CD8-positive, alpha-beta memory T cell (primary cell): ENCODE measurements around the gene MINAR1. TPM values are rescaled to one million over a fixed set of nuclear protein-coding genes. Genes with fewer than 3 reads are reported as not detected.

Source experiments
- CTCF ChIA-PET: fragments of 350-600 bp; sonication (Branson Sonifier 250); formaldehyde crosslinking; loops from one replicate; lab custom pipeline; 2021; ENCODE audit warnings: antibody characterized with exemption; lab: Charles Lee
- POLR2A ChIA-PET: fragments of 350-600 bp; sonication (Branson Sonifier 250); formaldehyde crosslinking; loops from one replicate; lab custom pipeline; 2021; ENCODE audit warnings: antibody characterized with exemption; lab: Charles Lee
- DNase-seq, 5 donors: peaks; one replicate each; pipeline versions ENCODE4 v3.0.0 to v3.0.0-alpha.2; 2020 to 2022; ENCODE audit warnings: mixed read lengths in 1 of 5
- H3K27ac ChIP-seq: one replicate; pipeline ENCODE4 v1.7.0; 2013; ENCODE audit warnings: low read depth, mild to moderate bottlenecking, low read length, moderate library complexity
- H3K27me3 ChIP-seq: 2 replicates; pipeline ENCODE4 v1.7.0; 2013; ENCODE audit warnings: low read length, mild to moderate bottlenecking; ENCODE audit not compliant: insufficient read depth, poor library complexity, severe bottlenecking
- H3K36me3 ChIP-seq: 2 replicates; pipeline ENCODE4 v1.7.0; 2013; ENCODE audit warnings: mild to moderate bottlenecking, low read length, moderate library complexity; ENCODE audit not compliant: insufficient read depth
- H3K4me1 ChIP-seq: 2 replicates; pipeline ENCODE4 v1.7.0; 2013; ENCODE audit warnings: mild to moderate bottlenecking, low read length, moderate library complexity; ENCODE audit not compliant: insufficient read depth
- H3K4me3 ChIP-seq: 2 replicates; pipeline ENCODE4 v1.7.0; 2013; ENCODE audit warnings: mild to moderate bottlenecking, low read length
- H3K9me3 ChIP-seq: 2 replicates; pipeline ENCODE4 v1.7.0; 2013; ENCODE audit warnings: mild to moderate bottlenecking, low read length
- H3K27ac Mint-ChIP-seq, 8 donors: one replicate each; pipeline ENCODE4 v1.8.0; 2020 to 2021; ENCODE audit warnings: mixed read lengths in 8 of 8, mild to moderate bottlenecking in 6 of 8, inconsistent platforms in 3 of 8, moderate library complexity in 3 of 8
- H3K27me3 Mint-ChIP-seq, 2 donors: one replicate each; pipeline ENCODE4 v1.8.0; 2020 to 2021; ENCODE audit warnings: mixed read lengths in 2 of 2, mild to moderate bottlenecking in 1 of 2, moderate library complexity in 1 of 2
- H3K36me3 Mint-ChIP-seq, 3 donors: one replicate each; pipeline ENCODE4 v1.8.0; 2020 to 2021; ENCODE audit warnings: mixed read lengths in 3 of 3, inconsistent platforms in 1 of 3, mild to moderate bottlenecking in 1 of 3
- H3K4me1 Mint-ChIP-seq, 3 donors: one replicate each; pipeline ENCODE4 v1.8.0; 2020 to 2021; ENCODE audit warnings: mixed read lengths in 3 of 3, inconsistent platforms in 1 of 3, mild to moderate bottlenecking in 1 of 3
- H3K4me3 Mint-ChIP-seq, 7 donors: one replicate each; pipeline ENCODE4 v1.8.0; 2020 to 2021; ENCODE audit warnings: mixed read lengths in 7 of 7, mild to moderate bottlenecking in 6 of 7, moderate library complexity in 4 of 7, inconsistent platforms in 2 of 7
- H3K9me3 Mint-ChIP-seq, 5 donors: one replicate each; pipeline ENCODE4 v1.8.0; 2020 to 2022; ENCODE audit warnings: mixed read lengths in 5 of 5, mild to moderate bottlenecking in 3 of 5, moderate library complexity in 2 of 5, inconsistent platforms in 1 of 5
- polyA plus RNA-seq: library from polyadenylated mRNA; unstranded; fragments of 300-500 nt; fragmentation: Illumina TruSeq; gene quantifications from one replicate; pipeline ENCODE4 v1.2.3, GENCODE V29; 2021
- total RNA-seq, 2 experiments: library from RNA; stranded (reverse); gene quantifications; one replicate each; pipeline ENCODE4 v1.2.3, GENCODE V29; 2021

MINAR1 gene
- total and polyA plus RNA-seq, 3 experiments from 2014 or later: 0.35 to 0.51 TPM; not detected in 1

DNA sequence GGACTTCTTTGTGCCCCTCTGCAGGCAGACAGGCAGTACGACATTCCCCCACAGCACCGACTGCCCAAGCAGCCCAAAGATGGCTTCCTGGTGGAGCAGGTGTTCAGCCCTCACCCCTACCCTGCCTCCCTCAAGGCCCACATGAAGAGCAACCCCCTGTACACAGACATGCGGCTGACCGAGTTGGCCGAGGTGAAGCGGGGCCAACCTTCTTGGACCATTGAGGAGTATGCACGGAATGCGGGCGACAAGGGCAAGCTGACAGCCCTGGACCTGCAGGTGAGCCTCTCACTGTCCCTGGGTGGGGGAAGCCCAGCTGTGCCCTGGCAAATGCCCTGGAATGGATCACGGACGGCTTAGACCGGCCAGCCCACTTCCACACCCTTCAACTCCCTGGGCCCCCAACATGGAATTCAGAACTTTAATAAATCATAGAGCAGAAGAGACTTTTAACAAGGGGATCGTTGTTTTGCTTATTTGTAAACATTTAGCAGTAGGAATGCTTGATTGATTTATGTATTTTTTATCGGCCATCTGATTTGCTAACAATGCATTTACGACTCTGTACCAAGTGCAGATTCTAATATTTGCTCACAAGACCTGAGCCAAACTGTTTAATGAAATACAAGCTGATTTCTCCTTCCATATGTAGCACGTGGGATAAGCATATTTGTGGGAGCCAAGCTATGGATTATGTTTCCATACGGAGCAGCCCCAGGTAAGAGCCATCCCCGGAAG lies 31.1 kb downstream of the MINAR1 start:
- Mint-ChIP-seq H3K4me1 (no peaks in the 10 kb centered on the region), H3K27ac (peak overlapping the region in 1 of 8 donors; percentile 88), H3K36me3 (peaks cover 0 to under 1% (median 0%) of the 10 kb centered on the region in 3 donors), H3K27me3 (no peaks in the 10 kb centered on the region), H3K4me3 (no peak overlapping the region), H3K9me3 (no peaks in the 10 kb centered on the region)
- Histone ChIP-seq H3K27ac (no peak overlapping the region), H3K4me1 (no peaks in the 10 kb centered on the region), H3K27me3 (no peaks in the 10 kb centered on the region), H3K36me3 (no peaks in the 10 kb centered on the region), H3K4me3 (no peak overlapping the region), H3K9me3 (no peaks in the 10 kb centered on the region)
- no peak for DNase-seq
- POLR2A ChIA-PET: no interaction called here
- CTCF ChIA-PET: no interaction called here

DNA sequence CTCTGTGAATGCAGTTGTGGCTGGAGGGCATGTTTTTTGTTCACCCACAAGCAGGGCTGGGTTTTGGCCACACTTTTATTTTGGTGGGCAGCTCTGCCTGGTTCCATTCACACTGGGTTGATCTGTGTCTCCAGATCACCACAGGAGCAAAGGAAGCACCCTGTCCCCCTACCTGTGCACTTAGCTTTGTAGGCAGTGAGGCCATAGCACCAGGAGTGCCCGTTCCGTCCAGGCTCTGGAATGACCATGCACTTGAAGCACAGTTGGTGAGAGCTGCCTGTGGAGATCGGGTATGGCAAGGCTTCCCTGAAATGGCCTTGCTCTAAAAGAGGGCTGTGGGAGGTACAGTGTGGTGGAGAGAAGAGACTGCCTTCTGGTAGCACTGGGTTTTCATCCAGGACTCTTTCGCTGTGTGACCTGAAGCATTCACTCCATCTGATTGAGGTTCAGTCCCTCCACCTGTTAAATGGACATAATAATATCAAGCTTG lies 31.7 kb downstream of the MINAR1 start:
- Mint-ChIP-seq H3K27ac (no peak overlapping the region), H3K27me3 (no peaks in the 10 kb centered on the region), H3K9me3 (no peaks in the 10 kb centered on the region), H3K36me3 (peaks cover 0 to 2% (median 0%) of the 10 kb centered on the region in 3 donors), H3K4me1 (no peaks in the 10 kb centered on the region), H3K4me3 (no peak overlapping the region)
- Histone ChIP-seq H3K36me3 (no peaks in the 10 kb centered on the region), H3K4me3 (no peak overlapping the region), H3K9me3 (no peaks in the 10 kb centered on the region), H3K27me3 (no peaks in the 10 kb centered on the region), H3K27ac (no peak overlapping the region), H3K4me1 (no peaks in the 10 kb centered on the region)
- ChIA-PET POLR2A (no interaction called here), CTCF (no interaction called here)
- DNase-seq: no peak

DNA sequence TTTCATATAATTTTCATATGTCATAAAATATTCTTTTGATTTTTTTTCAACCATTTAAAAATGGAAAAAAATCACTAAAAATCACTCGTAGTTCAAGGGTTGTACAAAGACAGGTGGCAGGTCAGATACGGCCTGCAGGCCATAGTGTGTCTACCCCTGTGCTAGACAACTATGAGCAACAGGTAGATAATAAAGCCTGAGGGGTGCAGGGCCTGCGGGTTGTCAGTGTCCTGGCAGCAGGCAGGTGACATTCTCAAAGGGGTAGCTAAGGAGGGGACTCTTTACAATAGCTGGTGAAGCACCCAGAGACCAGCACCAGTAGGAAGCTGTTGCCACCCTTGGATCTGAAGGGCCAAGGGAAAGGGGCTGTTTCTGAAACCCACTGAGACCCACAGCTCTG lies 34.4 kb downstream of the MINAR1 start:
- Histone ChIP-seq H3K4me1 (no peaks in the 10 kb centered on the region), H3K27ac (no peak overlapping the region), H3K27me3 (no peaks in the 10 kb centered on the region), H3K9me3 (no peaks in the 10 kb centered on the region), H3K4me3 (no peak overlapping the region), H3K36me3 (no peaks in the 10 kb centered on the region)
- Mint-ChIP-seq H3K36me3 (peaks cover 0 to 2% (median 0%) of the 10 kb centered on the region in 3 donors), H3K4me1 (no peaks in the 10 kb centered on the region), H3K4me3 (no peak overlapping the region), H3K9me3 (no peaks in the 10 kb centered on the region), H3K27me3 (no peaks in the 10 kb centered on the region), H3K27ac (no peak overlapping the region)
- ChIA-PET CTCF (no interaction called here), POLR2A (no interaction called here)
- no peak for DNase-seq

- Histone ChIP-seq H3K27me3 (no peaks in the 10 kb centered on the region), H3K9me3 (no peaks in the 10 kb centered on the region), H3K4me3 (no peak overlapping the region), H3K4me1 (no peaks in the 10 kb centered on the region), H3K27ac (no peak overlapping the region), H3K36me3 (no peaks in the 10 kb centered on the region)
- Mint-ChIP-seq H3K27me3 (no peaks in the 10 kb centered on the region), H3K4me1 (no peaks in the 10 kb centered on the region), H3K36me3 (peaks cover 0 to 2% (median 0%) of the 10 kb centered on the region in 3 donors), H3K4me3 (no peak overlapping the region), H3K9me3 (no peaks in the 10 kb centered on the region), H3K27ac (no peak overlapping the region)
- CTCF ChIA-PET: no interaction called here
- DNase-seq: no peak
- POLR2A ChIA-PET: no interaction called here
Measured at GRCh38 chr15:79467865-79468586, 35.9 kb downstream of the MINAR1 start.

DNA sequence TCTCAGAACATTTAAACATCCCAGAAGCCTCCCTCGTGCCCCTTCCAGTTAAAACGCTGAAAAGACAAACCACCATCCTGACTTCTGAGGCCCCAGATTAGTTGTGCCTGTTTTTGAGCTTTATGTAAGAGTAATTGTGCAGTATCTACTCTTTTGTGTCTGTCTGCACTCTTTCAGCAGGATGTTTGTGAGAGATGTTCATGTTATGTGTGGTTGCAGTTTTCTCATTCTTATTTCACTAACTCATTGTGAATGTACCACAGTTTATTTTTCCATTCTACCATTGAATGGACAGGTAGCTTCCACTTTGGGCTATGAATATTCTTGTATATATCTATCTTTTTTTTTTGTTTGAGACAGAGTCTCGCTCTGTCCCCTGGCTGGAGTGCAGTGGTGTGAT lies 40.3 kb downstream of the MINAR1 start:
- H3K4me1 ChIP-seq: no peaks in the 10 kb centered on the region
- Mint-ChIP-seq H3K9me3 (no peaks in the 10 kb centered on the region), H3K27ac (no peak overlapping the region), H3K27me3 (peaks cover 0 to 3% of the 10 kb centered on the region in 2 donors), H3K36me3 (peaks cover 0 to 4% (median 0%) of the 10 kb centered on the region in 3 donors), H3K4me3 (no peak overlapping the region), H3K4me1 (peaks cover 2 to 9% (median 5%) of the 10 kb centered on the region in 3 donors)
- H3K4me3 ChIP-seq: no peak overlapping the region
- DNase-seq: no peak
- H3K9me3 ChIP-seq: no peaks in the 10 kb centered on the region
- no peaks in the 10 kb centered on the region for H3K27me3 ChIP-seq
- ChIA-PET POLR2A (no interaction called here), CTCF (no interaction called here)
- no peaks in the 10 kb centered on the region for H3K36me3 ChIP-seq
- H3K27ac ChIP-seq: no peak overlapping the region

- Mint-ChIP-seq H3K27ac (no peak overlapping the region), H3K36me3 (peaks cover 0 to 2% (median 0%) of the 10 kb centered on the region in 3 donors), H3K27me3 (peaks cover 0 to 3% of the 10 kb centered on the region in 2 donors), H3K9me3 (no peaks in the 10 kb centered on the region), H3K4me3 (no peak overlapping the region), H3K4me1 (peaks cover 2 to 9% (median 5%) of the 10 kb centered on the region in 3 donors)
- no peaks in the 10 kb centered on the region for H3K27me3 ChIP-seq
- ChIA-PET CTCF (no interaction called here), POLR2A (no interaction called here)
- DNase-seq: no peak
- no peak overlapping the region for H3K4me3 ChIP-seq
- H3K27ac ChIP-seq: no peak overlapping the region
- no peaks in the 10 kb centered on the region for H3K4me1 ChIP-seq
- no peaks in the 10 kb centered on the region for H3K9me3 ChIP-seq
- H3K36me3 ChIP-seq: no peaks in the 10 kb centered on the region
Measured at GRCh38 chr15:79474252-79474651, 42.1 kb downstream of the MINAR1 start.

GRCh38 chr15:79475306-79475705 lies 43.2 kb downstream of the MINAR1 start:
- CTCF ChIA-PET: no interaction called here
- Mint-ChIP-seq H3K4me3 (no peak overlapping the region), H3K27me3 (peaks cover 0 to 3% of the 10 kb centered on the region in 2 donors)

GRCh38 chr15:79478108-79478507 lies 46.0 kb downstream of the MINAR1 start:
- no peak overlapping the region for H3K27ac Mint-ChIP-seq
- Histone ChIP-seq H3K27me3 (no peaks in the 10 kb centered on the region), H3K27ac (no peak overlapping the region), H3K4me3 (no peak overlapping the region), H3K9me3 (no peaks in the 10 kb centered on the region), H3K4me1 (no peaks in the 10 kb centered on the region), H3K36me3 (no peaks in the 10 kb centered on the region)
- peaks cover 0 to 2% (median 0%) of the 10 kb centered on the region in 5 donors for H3K9me3 Mint-ChIP-seq
- no peak for DNase-seq
- H3K36me3 Mint-ChIP-seq: peaks cover 0 to 2% (median 0%) of the 10 kb centered on the region in 3 donors
- ChIA-PET POLR2A (no interaction called here), CTCF (no interaction called here)
- peaks cover 0 to 3% of the 10 kb centered on the region in 2 donors for H3K27me3 Mint-ChIP-seq
- H3K4me3 Mint-ChIP-seq: no peak overlapping the region
- H3K4me1 Mint-ChIP-seq: peaks cover 2 to 9% (median 5%) of the 10 kb centered on the region in 3 donors

More at GRCh38 chr15:79475306-79475705, 43.2 kb downstream of the MINAR1 start:
- no peaks in the 10 kb centered on the region for H3K4me1 ChIP-seq
- DNase-seq: no peak
- peaks cover 0 to 2% (median 0%) of the 10 kb centered on the region in 3 donors for H3K36me3 Mint-ChIP-seq
- H3K27me3 ChIP-seq: no peaks in the 10 kb centered on the region
- POLR2A ChIA-PET: no interaction called here
- no peaks in the 10 kb centered on the region for H3K36me3 ChIP-seq
- H3K27ac ChIP-seq: no peak overlapping the region
- no peak overlapping the region for H3K4me3 ChIP-seq
- H3K9me3 Mint-ChIP-seq: no peaks in the 10 kb centered on the region
- H3K27ac Mint-ChIP-seq: no peak overlapping the region
- no peaks in the 10 kb centered on the region for H3K9me3 ChIP-seq
- H3K4me1 Mint-ChIP-seq: peaks cover 2 to 9% (median 5%) of the 10 kb centered on the region in 3 donors
